Activated naive CD4-positive, alpha-beta T cell treated with anti-CD3 and anti-CD28 coated beads, Interleukin-2, amount 50 U/mL, for 24 hours (primary cell): ENCODE results near the gene MMP14.
"Not testable (repeated sequence)": the region's sequence is repeated elsewhere in the genome, so short reads cannot be mapped to it uniquely, and the experiment has no call there.

Experiments
- H3K27ac Mint-ChIP-seq: one replicate; pipeline ENCODE4 v1.8.0; 2021; ENCODE audit warnings: mild to moderate bottlenecking, mixed read lengths
- H3K27me3 Mint-ChIP-seq: one replicate; pipeline ENCODE4 v1.8.0; 2021; ENCODE audit warnings: mixed read lengths
- H3K36me3 Mint-ChIP-seq: one replicate; pipeline ENCODE4 v1.8.0; 2021; ENCODE audit warnings: mixed read lengths
- H3K4me1 Mint-ChIP-seq: one replicate; pipeline ENCODE4 v1.8.0; 2021; ENCODE audit warnings: mixed read lengths
- H3K4me3 Mint-ChIP-seq: one replicate; pipeline ENCODE4 v1.8.0; 2021; ENCODE audit warnings: mild to moderate bottlenecking, mixed read lengths
- H3K9me3 Mint-ChIP-seq: one replicate; pipeline ENCODE4 v1.8.0; 2021; ENCODE audit warnings: mixed read lengths

MMP14 gene

DNA sequence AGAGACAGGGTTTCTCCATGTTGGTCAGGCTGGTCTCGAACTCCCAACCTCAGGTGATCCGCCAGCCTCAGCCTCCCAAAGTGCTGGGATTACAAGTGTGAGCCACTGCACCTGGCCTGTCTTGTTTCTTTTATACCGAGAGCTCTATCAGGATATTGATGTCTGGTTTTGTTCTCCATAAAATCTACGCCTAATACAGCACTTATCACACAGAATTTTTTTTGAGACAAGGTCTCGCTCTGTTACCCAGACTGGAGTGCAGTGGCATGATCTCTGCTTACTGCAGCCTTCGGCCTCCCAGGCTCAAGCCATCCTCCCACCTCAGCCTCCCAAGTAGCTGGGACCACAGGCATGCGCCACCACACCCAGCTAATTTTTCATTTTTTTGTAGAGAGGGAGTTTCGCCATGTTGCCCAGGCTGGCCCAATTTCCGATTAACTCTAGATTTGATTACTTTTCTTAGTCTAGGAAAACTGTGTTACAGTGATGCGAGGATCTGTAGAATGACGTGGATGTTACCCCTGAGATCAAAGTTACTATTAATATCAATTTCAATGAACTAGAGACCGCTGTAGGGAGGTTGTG lies 7.2 kb upstream of the MMP14 start:
- H3K36me3 Mint-ChIP-seq: peaks cover 10% of the 10 kb centered on the region
- peak overlapping the region; percentile 93 for H3K27ac Mint-ChIP-seq
- H3K4me1 Mint-ChIP-seq: peaks cover 39% of the 10 kb centered on the region
- H3K27me3 Mint-ChIP-seq, H3K9me3 Mint-ChIP-seq: not testable (repeated sequence)
- H3K4me3 Mint-ChIP-seq: peak overlapping the region; percentile 99

DNA sequence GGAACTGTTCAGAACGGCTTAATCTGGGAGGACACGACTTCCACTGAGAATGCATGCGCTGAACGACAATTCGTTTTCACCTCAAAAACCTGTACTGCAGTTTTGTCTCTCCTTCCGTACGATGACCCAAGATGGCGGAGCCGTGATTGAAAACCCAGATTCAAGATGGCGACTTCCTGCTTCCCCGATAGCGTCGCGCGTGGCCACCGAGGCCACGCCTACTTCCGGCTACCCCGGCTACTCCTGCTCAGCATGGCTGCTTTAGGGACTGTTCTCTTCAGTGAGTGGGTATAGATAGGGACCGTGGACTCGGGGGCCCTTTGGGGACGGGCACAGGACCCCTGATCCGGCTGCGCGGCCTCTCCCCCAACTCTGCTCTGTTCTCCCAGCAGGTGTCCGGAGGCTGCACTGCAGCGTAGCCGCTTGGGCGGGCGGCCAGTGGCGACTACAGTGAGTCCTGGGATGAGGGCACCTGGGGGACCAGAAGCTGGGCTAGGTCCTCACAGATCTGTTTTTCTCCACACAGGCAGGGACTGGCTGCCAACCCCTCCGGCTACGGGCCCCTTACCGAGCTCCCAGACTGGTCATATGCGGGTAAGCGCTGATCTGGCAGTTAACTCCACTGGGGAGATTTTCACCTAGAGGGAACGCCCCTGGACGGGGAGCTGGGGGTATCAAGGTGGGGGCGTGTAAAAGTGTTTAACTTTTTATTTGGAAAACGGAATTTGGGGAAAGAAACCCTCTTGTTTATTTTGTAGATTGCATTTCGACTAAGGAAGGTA lies 6.5 kb upstream of the MMP14 start, which contains the start of gene MRPL52:
TSS of gene MRPL52 (plus strand) at position 227 of the 782 bp plus-strand sequence. CDS start at position 253, 26 bp downstream.
- Mint-ChIP-seq H3K36me3 (peaks cover 10% of the 10 kb centered on the region), H3K27ac (peak within 1 kb of the TSS; percentile 93), H3K4me3 (peak within 1 kb of the TSS; percentile 99), H3K27me3 (no peaks in the 10 kb centered on the region), H3K9me3 (no peaks in the 10 kb centered on the region), H3K4me1 (peaks cover 32% of the 10 kb centered on the region)

DNA sequence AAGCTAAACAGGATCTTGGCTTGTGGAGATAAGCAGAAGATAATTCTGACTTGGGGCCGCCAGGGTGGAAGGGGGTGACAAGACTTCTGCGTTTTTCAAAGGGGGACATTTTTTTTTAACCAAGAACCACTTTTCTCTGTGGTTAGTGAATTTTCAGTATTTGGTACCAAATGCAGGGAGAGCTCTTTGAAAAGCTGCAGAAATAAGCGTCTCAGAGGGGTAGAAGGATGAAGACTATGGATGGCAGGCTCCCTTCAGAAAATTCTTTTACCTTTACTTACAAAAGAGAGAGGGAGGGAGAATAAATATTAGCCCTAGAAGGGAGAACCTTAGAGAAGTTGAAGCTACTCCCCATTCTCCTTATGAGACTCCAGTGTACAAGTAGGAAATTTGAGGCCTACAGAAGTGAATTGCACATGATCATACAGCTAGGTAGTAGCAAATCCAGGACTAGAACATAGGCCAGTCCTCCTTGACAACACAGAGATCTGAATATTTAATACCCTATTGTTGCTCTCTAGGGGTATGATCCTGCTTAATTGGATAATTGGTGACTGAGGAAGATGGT lies 5.9 kb upstream of the MMP14 start:
- H3K27me3 Mint-ChIP-seq: no peaks in the 10 kb centered on the region
- no peaks in the 10 kb centered on the region for H3K9me3 Mint-ChIP-seq
- H3K36me3 Mint-ChIP-seq: peaks cover 12% of the 10 kb centered on the region
- peaks cover 32% of the 10 kb centered on the region for H3K4me1 Mint-ChIP-seq
- H3K4me3 Mint-ChIP-seq: peak overlapping the region; percentile 99
- peak overlapping the region; percentile 93 for H3K27ac Mint-ChIP-seq

DNA sequence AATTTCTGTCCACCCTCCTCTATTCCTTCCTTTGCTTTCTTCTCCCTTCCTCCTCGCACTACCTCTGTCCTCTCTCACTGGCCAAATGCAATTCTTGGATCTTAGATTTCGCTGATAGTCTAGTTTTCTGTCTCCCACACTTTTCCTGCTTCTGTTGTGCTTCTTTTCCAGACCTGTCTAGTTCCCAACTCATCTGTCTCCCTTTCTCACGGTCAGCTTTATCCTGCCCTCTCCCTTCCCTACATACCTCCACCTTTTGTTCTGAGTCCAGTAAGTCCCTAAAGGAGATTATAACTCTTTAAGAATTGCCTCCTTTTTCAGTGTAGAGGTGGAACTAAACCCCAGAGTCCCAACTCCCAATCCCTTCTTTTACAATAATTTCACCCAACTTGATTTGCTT lies 880 bp upstream of the MMP14 start:
- Mint-ChIP-seq H3K27me3 (no peaks in the 10 kb centered on the region), H3K36me3 (peaks cover 17% of the 10 kb centered on the region), H3K4me3 (peak overlapping the region; percentile 83), H3K4me1 (peaks cover 43% of the 10 kb centered on the region), H3K27ac (peak overlapping the region; percentile 52), H3K9me3 (no peaks in the 10 kb centered on the region)

DNA sequence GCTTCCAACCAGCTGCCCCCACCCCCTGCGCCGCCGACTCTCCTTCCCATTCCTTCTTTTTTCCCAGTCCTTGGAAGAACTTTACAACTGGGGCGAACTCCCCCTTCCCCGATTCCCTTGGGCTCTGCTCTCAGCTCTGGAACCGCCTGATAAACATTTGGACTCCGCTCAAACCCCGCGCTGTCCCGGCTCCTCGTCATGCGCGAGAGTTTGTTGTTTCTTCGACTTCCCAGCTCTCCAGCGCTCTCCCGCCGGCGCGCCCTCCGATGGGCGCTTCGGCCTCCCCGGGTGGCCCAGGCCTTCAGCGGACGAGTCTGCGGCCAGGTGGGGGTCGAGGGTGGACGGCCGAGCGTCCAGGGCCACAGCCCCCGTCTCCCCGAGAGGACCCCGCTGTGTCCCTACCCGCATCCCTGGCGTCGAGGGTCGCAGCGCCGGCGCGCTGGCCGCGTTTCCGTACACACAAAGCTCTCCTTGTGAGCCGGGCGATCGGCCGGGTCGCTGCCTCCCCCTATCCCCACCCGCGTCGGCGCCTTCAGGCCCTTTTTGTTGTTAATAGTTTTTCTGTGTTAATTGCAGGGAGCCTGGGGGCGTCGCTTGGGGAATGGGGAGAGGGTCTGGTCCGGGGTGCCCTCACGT lies 847 bp downstream of the MMP14 start:
- H3K36me3 Mint-ChIP-seq: peaks cover 11% of the 10 kb centered on the region
- peak overlapping the region; percentile 90 for H3K27ac Mint-ChIP-seq
- H3K9me3 Mint-ChIP-seq: no peaks in the 10 kb centered on the region
- H3K4me1 Mint-ChIP-seq: peaks cover 29% of the 10 kb centered on the region
- peak overlapping the region; percentile 91 for H3K4me3 Mint-ChIP-seq
- H3K27me3 Mint-ChIP-seq: no peaks in the 10 kb centered on the region

DNA sequence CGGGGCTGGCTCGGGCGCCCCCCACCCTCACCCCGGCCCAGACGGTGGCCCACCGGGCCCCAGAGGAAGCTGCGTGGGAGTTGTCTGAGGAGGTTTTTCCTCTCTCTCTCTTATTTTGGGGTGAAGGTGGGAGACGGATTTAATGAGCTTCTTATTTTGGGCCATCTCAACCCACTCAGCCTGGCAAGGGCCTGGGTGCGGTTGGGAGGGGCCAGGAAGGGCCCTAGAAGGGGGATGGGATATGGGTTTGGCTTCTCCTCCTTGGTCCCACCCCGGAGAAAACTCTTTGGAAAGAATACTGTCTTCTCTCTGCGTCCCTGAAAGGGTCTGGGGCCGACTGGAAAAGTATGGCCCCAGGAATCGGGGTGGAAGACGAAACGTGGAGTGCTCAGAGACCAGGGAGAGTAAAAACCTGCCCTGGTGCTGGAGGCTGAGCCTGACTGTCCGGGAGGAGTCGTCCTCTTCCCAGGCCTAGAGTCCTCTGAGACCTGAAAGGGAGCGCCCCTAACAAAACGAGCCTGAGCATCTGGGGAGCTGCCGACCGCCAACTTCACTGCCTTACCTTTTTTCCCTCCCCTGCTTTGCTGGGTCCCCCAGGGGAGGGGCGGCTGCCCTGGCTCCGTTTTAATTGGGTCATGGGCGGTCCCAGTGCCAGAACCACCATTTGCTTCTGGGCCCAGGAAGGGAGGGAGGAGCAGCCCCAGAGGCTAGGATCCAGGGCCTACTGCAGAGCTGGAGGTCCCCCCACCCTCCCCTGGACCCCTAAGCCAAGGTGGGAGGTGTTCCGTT lies 1.6 kb downstream of the MMP14 start:
- Mint-ChIP-seq H3K9me3 (no peaks in the 10 kb centered on the region), H3K27ac (no peak overlapping the region), H3K4me3 (peak overlapping the region; percentile 91), H3K27me3 (no peaks in the 10 kb centered on the region), H3K36me3 (peaks cover 11% of the 10 kb centered on the region), H3K4me1 (peaks cover 29% of the 10 kb centered on the region)

DNA sequence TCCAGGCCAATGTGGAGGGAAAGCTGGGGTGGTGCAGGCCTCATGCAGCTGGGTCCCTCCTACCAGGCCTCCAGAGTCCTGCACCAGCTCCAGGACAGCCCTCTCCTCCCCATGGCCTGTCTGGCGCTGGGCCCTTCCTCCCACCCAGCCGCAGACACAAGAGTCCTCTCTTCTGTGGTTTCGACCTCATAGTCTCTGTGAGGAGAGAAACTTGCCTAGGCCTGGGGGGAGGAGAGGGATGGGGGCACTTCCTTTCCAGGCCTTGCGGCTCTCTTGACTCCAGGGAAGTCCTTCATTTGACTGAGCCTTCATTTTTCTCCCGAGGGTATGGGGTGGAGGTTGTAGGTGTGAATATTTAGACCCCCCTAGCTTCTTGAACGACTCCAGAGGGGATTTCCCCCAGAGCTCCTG lies 2.3 kb downstream of the MMP14 start:
- H3K4me3 Mint-ChIP-seq: peak overlapping the region; percentile 42
- no peaks in the 10 kb centered on the region for H3K9me3 Mint-ChIP-seq
- peaks cover 8% of the 10 kb centered on the region for H3K36me3 Mint-ChIP-seq
- H3K4me1 Mint-ChIP-seq: peaks cover 29% of the 10 kb centered on the region
- H3K27me3 Mint-ChIP-seq: no peaks in the 10 kb centered on the region
- H3K27ac Mint-ChIP-seq: peak overlapping the region; percentile 55

DNA sequence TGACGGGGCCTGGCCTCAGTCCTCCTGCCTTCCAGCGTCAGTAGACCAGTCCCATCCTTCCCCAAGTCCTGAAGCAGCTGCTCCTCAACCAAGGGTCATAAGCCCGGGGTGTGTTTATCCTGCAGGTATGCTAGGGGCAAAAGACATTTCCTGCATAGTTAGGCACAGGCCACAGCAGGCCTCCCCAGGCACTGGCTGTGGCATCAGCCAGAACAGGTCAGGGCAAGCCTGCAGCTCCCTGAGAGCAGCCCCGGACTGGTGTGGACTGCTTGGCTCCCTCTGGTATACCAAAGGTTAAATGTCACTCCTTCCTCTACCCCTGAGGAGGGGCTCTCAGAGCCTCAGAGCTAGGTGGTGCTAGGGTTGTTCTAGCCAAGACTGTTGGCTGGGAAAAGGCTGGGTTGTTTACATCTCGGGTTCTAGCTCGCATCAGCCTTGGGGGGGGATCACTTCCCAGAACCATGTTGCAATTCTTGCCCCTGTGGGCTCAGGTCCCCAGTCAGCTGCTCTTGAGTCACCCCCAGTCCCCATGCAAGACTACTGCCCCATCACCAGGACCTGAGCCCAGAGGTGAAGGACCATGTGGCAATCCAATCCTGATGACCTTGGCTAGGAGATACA lies 2.9 kb downstream of the MMP14 start:
- no peaks in the 10 kb centered on the region for H3K9me3 Mint-ChIP-seq
- peak overlapping the region; percentile 55 for H3K27ac Mint-ChIP-seq
- no peak overlapping the region for H3K4me3 Mint-ChIP-seq
- peaks cover 8% of the 10 kb centered on the region for H3K36me3 Mint-ChIP-seq
- H3K27me3 Mint-ChIP-seq: no peaks in the 10 kb centered on the region
- peaks cover 29% of the 10 kb centered on the region for H3K4me1 Mint-ChIP-seq

DNA sequence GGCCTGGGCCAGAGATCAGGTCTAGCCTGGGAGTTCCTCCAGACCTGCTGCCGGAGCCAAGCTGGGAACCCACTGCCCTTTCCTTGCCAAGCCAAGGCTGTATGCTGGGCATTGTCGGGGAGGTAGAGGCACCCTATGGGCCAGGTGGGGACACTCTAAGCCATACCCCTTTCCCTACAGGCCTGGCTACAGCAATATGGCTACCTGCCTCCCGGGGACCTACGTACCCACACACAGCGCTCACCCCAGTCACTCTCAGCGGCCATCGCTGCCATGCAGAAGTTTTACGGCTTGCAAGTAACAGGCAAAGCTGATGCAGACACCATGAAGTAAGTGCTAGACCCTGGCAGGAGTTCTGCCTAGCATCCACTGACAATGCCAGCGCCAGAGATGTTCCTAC lies 4.9 kb downstream of the MMP14 start:
- Mint-ChIP-seq H3K27me3 (no peaks in the 10 kb centered on the region), H3K36me3 (peaks cover 1% of the 10 kb centered on the region), H3K9me3 (no peaks in the 10 kb centered on the region), H3K27ac (no peak overlapping the region), H3K4me1 (peaks cover 18% of the 10 kb centered on the region), H3K4me3 (no peak overlapping the region)

DNA sequence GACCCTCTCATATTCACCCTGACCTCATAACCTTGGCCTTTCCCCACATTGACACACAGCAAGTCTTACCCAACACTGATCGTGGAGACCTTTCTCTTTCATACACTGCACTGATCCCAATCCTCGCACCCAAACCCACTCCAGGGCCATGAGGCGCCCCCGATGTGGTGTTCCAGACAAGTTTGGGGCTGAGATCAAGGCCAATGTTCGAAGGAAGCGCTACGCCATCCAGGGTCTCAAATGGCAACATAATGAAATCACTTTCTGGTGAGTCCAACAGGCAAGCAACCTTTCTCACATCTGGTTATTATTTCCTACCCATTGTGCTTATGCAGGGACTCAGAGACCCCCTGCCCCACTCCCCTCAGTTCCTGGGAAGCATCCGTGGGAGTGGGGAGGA lies 5.4 kb downstream of the MMP14 start:
- H3K27ac Mint-ChIP-seq: no peak overlapping the region
- no peak overlapping the region for H3K4me3 Mint-ChIP-seq
- no peaks in the 10 kb centered on the region for H3K27me3 Mint-ChIP-seq
- peaks cover 16% of the 10 kb centered on the region for H3K4me1 Mint-ChIP-seq
- no peaks in the 10 kb centered on the region for H3K9me3 Mint-ChIP-seq
- H3K36me3 Mint-ChIP-seq: peaks cover 1% of the 10 kb centered on the region

DNA sequence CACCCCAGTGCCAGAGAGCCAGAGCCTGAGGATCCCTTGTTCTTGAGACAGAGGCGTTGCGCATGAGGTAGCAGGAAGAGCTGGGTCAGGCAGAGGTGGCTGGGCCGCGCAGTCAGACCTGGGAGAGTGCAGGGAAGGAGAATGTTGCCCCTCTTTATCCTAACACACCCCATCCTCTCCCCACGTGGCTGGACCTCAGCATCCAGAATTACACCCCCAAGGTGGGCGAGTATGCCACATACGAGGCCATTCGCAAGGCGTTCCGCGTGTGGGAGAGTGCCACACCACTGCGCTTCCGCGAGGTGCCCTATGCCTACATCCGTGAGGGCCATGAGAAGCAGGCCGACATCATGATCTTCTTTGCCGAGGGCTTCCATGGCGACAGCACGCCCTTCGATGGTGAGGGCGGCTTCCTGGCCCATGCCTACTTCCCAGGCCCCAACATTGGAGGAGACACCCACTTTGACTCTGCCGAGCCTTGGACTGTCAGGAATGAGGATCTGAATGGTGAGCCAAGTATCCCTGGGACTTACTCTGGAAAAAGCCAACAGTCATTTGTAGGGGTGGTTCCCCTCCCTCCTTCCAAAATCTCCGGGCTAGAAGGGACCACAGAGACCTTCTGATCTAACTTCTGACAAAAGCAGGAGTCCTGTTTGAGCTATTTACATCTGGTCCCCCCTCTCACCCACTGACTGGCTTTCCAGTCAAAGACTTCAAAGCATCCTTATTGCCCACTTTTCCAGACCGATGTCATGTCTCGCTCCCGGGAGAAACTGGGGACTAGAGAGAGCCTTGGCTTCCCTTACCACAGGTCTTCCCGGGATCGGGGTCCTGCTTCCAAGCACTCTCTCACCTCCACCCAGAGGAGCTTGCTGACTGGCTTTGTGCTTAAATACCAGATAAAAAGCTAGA lies 6.1 kb downstream of the MMP14 start:
- Mint-ChIP-seq H3K36me3 (no peaks in the 10 kb centered on the region), H3K27me3 (no peaks in the 10 kb centered on the region), H3K4me1 (peaks cover 11% of the 10 kb centered on the region), H3K27ac (no peak overlapping the region), H3K4me3 (no peak overlapping the region), H3K9me3 (no peaks in the 10 kb centered on the region)

DNA sequence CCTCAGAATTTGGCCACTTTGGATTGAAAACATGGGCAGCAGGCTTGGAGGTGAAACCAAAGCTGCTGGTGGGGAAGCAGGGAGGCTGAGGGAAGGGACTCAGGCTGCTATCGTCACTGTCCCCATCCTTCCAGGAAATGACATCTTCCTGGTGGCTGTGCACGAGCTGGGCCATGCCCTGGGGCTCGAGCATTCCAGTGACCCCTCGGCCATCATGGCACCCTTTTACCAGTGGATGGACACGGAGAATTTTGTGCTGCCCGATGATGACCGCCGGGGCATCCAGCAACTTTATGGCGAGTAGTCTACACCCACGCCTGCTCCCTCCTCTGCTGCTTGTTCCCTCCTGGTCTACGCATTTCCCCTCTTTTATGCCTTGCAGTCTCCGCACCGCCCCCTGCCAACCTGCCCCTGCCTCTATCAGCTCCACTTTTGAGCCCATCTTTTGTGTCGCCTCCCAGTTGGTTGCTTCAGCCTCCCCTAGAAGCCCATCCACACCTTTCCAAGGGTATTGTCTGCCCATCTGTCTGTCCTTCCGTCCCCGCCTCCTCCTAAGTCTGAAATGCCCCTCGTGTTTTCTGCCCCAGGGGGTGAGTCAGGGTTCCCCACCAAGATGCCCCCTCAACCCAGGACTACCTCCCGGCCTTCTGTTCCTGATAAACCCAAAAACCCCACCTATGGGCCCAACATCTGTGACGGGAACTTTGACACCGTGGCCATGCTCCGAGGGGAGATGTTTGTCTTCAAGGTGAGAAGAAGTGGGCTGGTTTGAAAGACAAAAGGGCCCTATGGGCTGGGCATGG lies 6.9 kb downstream of the MMP14 start:
- Mint-ChIP-seq H3K36me3 (no peaks in the 10 kb centered on the region), H3K4me1 (peaks cover 4% of the 10 kb centered on the region), H3K4me3 (no peak overlapping the region), H3K9me3 (no peaks in the 10 kb centered on the region), H3K27me3 (no peaks in the 10 kb centered on the region), H3K27ac (peak overlapping the region; percentile 77)

DNA sequence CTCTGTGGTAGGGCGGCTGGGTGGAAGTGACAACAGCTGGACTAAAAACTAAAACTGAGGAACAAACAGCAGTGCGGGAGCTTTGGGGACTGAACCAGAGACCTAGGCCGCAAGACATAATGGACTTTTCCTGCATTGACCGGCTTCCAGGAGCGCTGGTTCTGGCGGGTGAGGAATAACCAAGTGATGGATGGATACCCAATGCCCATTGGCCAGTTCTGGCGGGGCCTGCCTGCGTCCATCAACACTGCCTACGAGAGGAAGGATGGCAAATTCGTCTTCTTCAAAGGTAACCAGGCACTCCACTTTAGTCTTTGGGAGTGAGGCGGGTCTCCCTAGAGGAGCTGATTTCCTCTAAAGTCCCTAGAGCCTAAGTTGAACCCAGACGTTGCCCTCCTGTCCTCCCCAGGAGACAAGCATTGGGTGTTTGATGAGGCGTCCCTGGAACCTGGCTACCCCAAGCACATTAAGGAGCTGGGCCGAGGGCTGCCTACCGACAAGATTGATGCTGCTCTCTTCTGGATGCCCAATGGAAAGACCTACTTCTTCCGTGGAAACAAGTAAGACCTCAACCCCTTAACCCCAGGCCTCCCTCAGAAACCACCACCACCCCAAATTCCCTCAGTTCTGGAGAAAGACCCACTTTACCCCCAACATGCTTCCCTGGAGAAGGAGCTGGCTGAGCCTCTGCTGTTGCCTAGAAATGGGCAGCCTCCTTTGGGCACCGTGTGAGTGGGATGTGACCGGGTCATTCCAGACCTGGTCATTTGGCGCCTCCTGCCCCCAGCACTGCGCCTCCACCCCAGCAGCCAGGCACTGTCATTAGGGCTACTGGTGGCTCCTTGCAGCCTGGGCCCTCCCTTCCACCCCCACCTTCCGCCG lies 8.1 kb downstream of the MMP14 start:
- no peaks in the 10 kb centered on the region for H3K36me3 Mint-ChIP-seq
- no peaks in the 10 kb centered on the region for H3K4me1 Mint-ChIP-seq
- no peak overlapping the region for H3K27ac Mint-ChIP-seq
- H3K27me3 Mint-ChIP-seq: no peaks in the 10 kb centered on the region
- H3K4me3 Mint-ChIP-seq: no peak overlapping the region
- H3K9me3 Mint-ChIP-seq: no peaks in the 10 kb centered on the region
